IMR-90 (cell line): Measurements from ENCODE around the gene RAD51B. TPM values are rescaled to one million over a fixed set of nuclear protein-coding genes. Genes with fewer than 3 reads are reported as not detected.

Source experiments
- ATAC-seq: fragments of 200-7000 bp; cut with Tn5 transposase; 2 replicates; pipeline ENCODE4 v1.9.1; 2020; ENCODE audit warnings: low read depth, mild to moderate bottlenecking, moderate library complexity
- BruUV-seq: library from RNA; stranded (reverse); fragments of 400-500 nt; replicated peaks from 2 replicates; lab custom pipeline; 2021; lab: Mats Ljungman, UMichigan
- CTCF ChIA-PET: fragments of 300-600 bp; formaldehyde crosslinking; extraction: SDS; loops from one replicate; lab custom pipeline; 2021; ENCODE audit warnings: antibody characterized with exemption; lab: Yijun Ruan, JAX
- POLR2A ChIA-PET: fragments of 300-600 bp; sonication (Branson Sonifier 250); formaldehyde crosslinking; loops from one replicate; lab custom pipeline; 2022; ENCODE audit warnings: antibody characterized with exemption; ENCODE audit not compliant: unreplicated experiment; lab: Charles Lee
- DNase-seq: peaks from one replicate; pipeline ENCODE4 v3.0.0; 2013
- H2AFZ ChIP-seq: replicated peaks from 2 replicates; pipeline ENCODE3; 2013; ENCODE audit warnings: low read length, mild to moderate bottlenecking; ENCODE audit not compliant: poor library complexity
- H2AK5ac ChIP-seq: 2 replicates; pipeline ENCODE4 v1.6.1; 2013; ENCODE audit warnings: low read depth, low read length, inconsistent platforms
- H2AK9ac ChIP-seq: replicated peaks from 2 replicates; pipeline ENCODE3; 2013; ENCODE audit warnings: mild to moderate bottlenecking, low read depth, low read length, moderate library complexity; ENCODE audit not compliant: poor library complexity
- H2BK120ac ChIP-seq: 2 replicates; pipeline ENCODE4 v1.6.1; 2013; ENCODE audit warnings: low read depth, low read length, inconsistent platforms
- H2BK15ac ChIP-seq: 3 replicates; pipeline ENCODE4 v1.6.1; 2013; ENCODE audit warnings: low read depth, low read length, inconsistent platforms
- H2BK20ac ChIP-seq: 2 replicates; pipeline ENCODE4 v1.6.1; 2013; ENCODE audit warnings: low read depth, mild to moderate bottlenecking, inconsistent platforms, low read length, moderate library complexity
- H2BK5ac ChIP-seq: 2 replicates; pipeline ENCODE4 v1.6.1; 2013; ENCODE audit warnings: mild to moderate bottlenecking, low read depth, low read length, inconsistent platforms; ENCODE audit not compliant: poor library complexity, severe bottlenecking
- H3K14ac ChIP-seq: replicated peaks from 2 replicates; pipeline ENCODE4 v1.6.1; 2013; ENCODE audit warnings: low read depth, low read length, inconsistent platforms
- H3K18ac ChIP-seq: 2 replicates; pipeline ENCODE4 v1.6.1; 2013; ENCODE audit warnings: low read depth, low read length, control low read depth
- H3K23ac ChIP-seq: 2 replicates; pipeline ENCODE4 v1.6.1; 2013; ENCODE audit warnings: low read depth, low read length, inconsistent platforms
- H3K27ac ChIP-seq: 2 replicates; pipeline ENCODE4 v1.5.1; 2013; ENCODE audit warnings: mild to moderate bottlenecking, control low read depth, low read length; ENCODE audit not compliant: insufficient read depth
- H3K27me3 ChIP-seq: 2 replicates; pipeline ENCODE4 v1.6.1; 2013; ENCODE audit warnings: low read length; ENCODE audit not compliant: control insufficient read depth, insufficient read depth
- H3K36me3 ChIP-seq: 2 replicates; pipeline ENCODE4 v1.6.1; 2013; ENCODE audit warnings: low read length, mixed read lengths; ENCODE audit not compliant: control insufficient read depth, insufficient read depth
- H3K4ac ChIP-seq: 2 replicates; pipeline ENCODE4 v1.6.1; 2013; ENCODE audit warnings: low read depth, low read length, inconsistent platforms
- H3K4me1 ChIP-seq: 2 replicates; pipeline ENCODE4 v1.6.1; 2013; ENCODE audit warnings: low read length, mixed read lengths; ENCODE audit not compliant: control insufficient read depth, insufficient read depth
- H3K4me2 ChIP-seq: 2 replicates; pipeline ENCODE4 v1.6.1; 2013; ENCODE audit warnings: low read depth, mild to moderate bottlenecking, control low read depth, low read length, moderate library complexity
- H3K4me3 ChIP-seq: 2 replicates; pipeline ENCODE4 v1.5.1; 2013; ENCODE audit warnings: low read depth, mild to moderate bottlenecking, control low read depth, low read length, moderate library complexity; ENCODE audit not compliant: insufficient read depth
- H3K56ac ChIP-seq: 2 replicates; pipeline ENCODE4 v1.6.1; 2013; ENCODE audit warnings: low read length, inconsistent platforms; ENCODE audit not compliant: insufficient read depth; ENCODE audit errors: extremely low read depth
- H3K79me1 ChIP-seq, 2 experiments: 2 replicates each; pipeline ENCODE4 v1.6.1; 2013; ENCODE audit warnings: low read length in 2 of 2, inconsistent platforms in 1 of 2, low read depth in 1 of 2
- H3K9ac ChIP-seq: 2 replicates; pipeline ENCODE4 v1.6.1; 2013; ENCODE audit warnings: low read depth, low read length, control low read depth
- H3K9me1 ChIP-seq: 2 replicates; pipeline ENCODE4 v1.6.1; 2013; ENCODE audit warnings: low read length, inconsistent platforms; ENCODE audit not compliant: insufficient read depth
- H3K9me3 ChIP-seq: 2 replicates; pipeline ENCODE4 v1.6.1; 2013; ENCODE audit warnings: low read length; ENCODE audit not compliant: control insufficient read depth, insufficient read depth
- H4K20me1 ChIP-seq: 2 replicates; pipeline ENCODE4 v1.6.1; 2013; ENCODE audit warnings: low read length, inconsistent platforms; ENCODE audit not compliant: insufficient read depth
- H4K5ac ChIP-seq: 2 replicates; pipeline ENCODE4 v1.6.1; 2013; ENCODE audit warnings: mild to moderate bottlenecking, low read depth, low read length, control low read depth
- H4K8ac ChIP-seq, 2 experiments: 2 replicates each; pipeline ENCODE4 v1.6.1; 2013; ENCODE audit warnings: low read depth in 2 of 2, low read length in 2 of 2, control low read depth in 1 of 2, inconsistent platforms in 1 of 2
- H4K91ac ChIP-seq: 2 replicates; pipeline ENCODE4 v1.6.1; 2013; ENCODE audit warnings: low read depth, low read length, inconsistent platforms; ENCODE audit not compliant: insufficient read depth
- BHLHE40 ChIP-seq: fragments of 150-350 bp; IDR thresholded peaks from 2 replicates; pipeline ENCODE4 v1.6.1; 2016; ENCODE audit warnings: mild to moderate bottlenecking, low read depth, low read length
- CHD1 ChIP-seq: IDR thresholded peaks from 2 replicates; pipeline ENCODE4 v1.6.1; 2012; ENCODE audit warnings: low read depth, low read length, improper control_type of control experiment
- MAFK ChIP-seq: IDR thresholded peaks from 2 replicates; pipeline ENCODE4 v1.6.1; 2012; ENCODE audit warnings: low read depth, low read length, improper control_type of control experiment
- MAZ ChIP-seq: IDR thresholded peaks from 2 replicates; pipeline ENCODE4 v1.6.1; 2012; ENCODE audit warnings: low read depth, mild to moderate bottlenecking, low read length, improper control_type of control experiment, moderate library complexity, borderline replicate concordance
- MXI1 ChIP-seq: IDR thresholded peaks from 2 replicates; pipeline ENCODE4 v1.6.1; 2012; ENCODE audit warnings: low read depth, mild to moderate bottlenecking, low read length, moderate library complexity, borderline replicate concordance
- NFE2L2 ChIP-seq: fragments of 150-350 bp; IDR thresholded peaks from 2 replicates; pipeline ENCODE4 v1.6.1; 2016; ENCODE audit warnings: low read depth, mild to moderate bottlenecking, low read length
- POLR2A ChIP-seq: IDR thresholded peaks from 2 replicates; pipeline ENCODE4 v1.6.1; 2012; ENCODE audit warnings: mild to moderate bottlenecking, low read depth, low read length
- RAD21 ChIP-seq: IDR thresholded peaks from 2 replicates; pipeline ENCODE4 v1.6.1; 2012; ENCODE audit warnings: low read length, improper control_type of control experiment
- RFX5 ChIP-seq: IDR thresholded peaks from 2 replicates; pipeline ENCODE4 v1.8.0; 2012; ENCODE audit warnings: low read depth, mild to moderate bottlenecking, low read length, moderate library complexity
- SMC3 ChIP-seq: fragments of 150-350 bp; IDR thresholded peaks from 2 replicates; pipeline ENCODE4 v1.6.1; 2016; ENCODE audit warnings: low read depth, mild to moderate bottlenecking, antibody characterized with exemption, low read length, moderate library complexity
- USF2 ChIP-seq: fragments of 150-350 bp; IDR thresholded peaks from 2 replicates; pipeline ENCODE4 v1.6.1; 2017; ENCODE audit warnings: mild to moderate bottlenecking, antibody characterized with exemption, low read length, low read depth
- dilution Hi-C: fragments of 300-500 bp; cut with HindIII; formaldehyde crosslinking; loops from one replicate; pipeline ENCODE4 v1.14.3; 2018; ENCODE audit warnings: low sequenced_read_pairs; ENCODE audit not compliant: unreplicated experiment
- in situ Hi-C: fragments of 300-500 bp; cut with MboI; formaldehyde crosslinking; loops from 3 replicates; pipeline ENCODE4 v1.14.3; 2019; ENCODE audit warnings: low sequenced_read_pairs, inconsistent platforms, mixed read lengths
- intact Hi-C: fragments of 100-400 bp; cut with micrococcal nuclease; formaldehyde crosslinking; loops from 2 replicates; pipeline ENCODE4 v1.10.0; 2022
- polyA plus RNA-seq, 3 experiments: library from polyadenylated mRNA; depleted of rRNA; stranded (reverse); fragments of >200 nt; gene quantifications; 2 replicates each; pipeline ENCODE4 v1.2.3, GENCODE V29; 2012; ENCODE audit warnings: low replicate concordance in 1 of 3
- total RNA-seq: library from RNA; depleted of rRNA; stranded (reverse); fragments of >200 nt; gene quantifications from 2 replicates; pipeline ENCODE4 v1.2.3, GENCODE V29; 2012
- TF ChIP-seq, protein P1 (sequence below): conservative IDR thresholded peaks from 2 replicates; pipeline ENCODE4 v1.5.1; 2012; ENCODE audit warnings: mild to moderate bottlenecking, low read depth, low read length, improper control_type of control experiment

Gene RAD51B
- total and polyA plus RNA-seq, 2 of the 4 experiments (the other 2 are of a cell fraction): 5.1 to 18.8 TPM

- Histone ChIP-seq H4K91ac (no peak overlapping the region), H2BK15ac (0 out of 3 replicates have a peak overlapping the region, but pooled peaks have one; percentile 0), H3K9me3 (no peaks in the 10 kb centered on the region), H4K20me1 (no peaks in the 10 kb centered on the region), H2AFZ (no peak overlapping the region), H2AK9ac (no peak overlapping the region), H3K4me3 (no peak overlapping the region), H3K14ac (no peak overlapping the region), H3K9me1 (peaks cover 14% of the 10 kb centered on the region), H2AK5ac (no peak overlapping the region), H3K56ac (no peak overlapping the region), H3K23ac (no peak overlapping the region), H3K18ac (peak overlapping the region; percentile 21; the same call in 1 of the 2 replicates), H3K79me1 (no peaks in the 10 kb centered on the region), H3K27ac (no peak overlapping the region), H2BK120ac (0 out of 2 replicates have a peak overlapping the region, but pooled peaks have one; percentile 68), H4K5ac (no peak overlapping the region), H3K4me2 (no peak overlapping the region), H3K36me3 (no peaks in the 10 kb centered on the region), H3K27me3 (no peaks in the 10 kb centered on the region), H3K4me1 (peaks cover 9% of the 10 kb centered on the region), H3K4ac (no peak overlapping the region), H4K8ac (peak overlapping the region in 1 of 2 experiments; percentile 13; a peak in 1 of 4 replicates), H2BK20ac (peak overlapping the region; percentile 62; the same call in 1 of the 2 replicates), H2BK5ac (peak overlapping the region; percentile 42), H3K9ac (no peak overlapping the region)
- POLR2A ChIA-PET: no interaction called here
- BruUV-seq: no TSS peak
- in situ Hi-C loops (no loop called here), intact Hi-C loops (no loop called here), dilution Hi-C loops (no loop called here)
- DNase-seq (no peak), ATAC-seq (no peak)
- TF ChIP-seq SMC3 (no peak), CHD1 (no peak), MXI1 (no peak), POLR2A (no peak), RAD21 (no peak), BHLHE40 (no peak), MAZ (no peak), NFE2L2 (no peak), RFX5 (no peak), MAFK (no peak), USF2 (no peak)
- TF ChIP-seq, protein P1, sequence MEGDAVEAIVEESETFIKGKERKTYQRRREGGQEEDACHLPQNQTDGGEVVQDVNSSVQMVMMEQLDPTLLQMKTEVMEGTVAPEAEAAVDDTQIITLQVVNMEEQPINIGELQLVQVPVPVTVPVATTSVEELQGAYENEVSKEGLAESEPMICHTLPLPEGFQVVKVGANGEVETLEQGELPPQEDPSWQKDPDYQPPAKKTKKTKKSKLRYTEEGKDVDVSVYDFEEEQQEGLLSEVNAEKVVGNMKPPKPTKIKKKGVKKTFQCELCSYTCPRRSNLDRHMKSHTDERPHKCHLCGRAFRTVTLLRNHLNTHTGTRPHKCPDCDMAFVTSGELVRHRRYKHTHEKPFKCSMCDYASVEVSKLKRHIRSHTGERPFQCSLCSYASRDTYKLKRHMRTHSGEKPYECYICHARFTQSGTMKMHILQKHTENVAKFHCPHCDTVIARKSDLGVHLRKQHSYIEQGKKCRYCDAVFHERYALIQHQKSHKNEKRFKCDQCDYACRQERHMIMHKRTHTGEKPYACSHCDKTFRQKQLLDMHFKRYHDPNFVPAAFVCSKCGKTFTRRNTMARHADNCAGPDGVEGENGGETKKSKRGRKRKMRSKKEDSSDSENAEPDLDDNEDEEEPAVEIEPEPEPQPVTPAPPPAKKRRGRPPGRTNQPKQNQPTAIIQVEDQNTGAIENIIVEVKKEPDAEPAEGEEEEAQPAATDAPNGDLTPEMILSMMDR: no peak
- CTCF ChIA-PET: no interaction called here
These were observed 656.2 kb downstream of the RAD51B start for GRCh38 chr14:68475802-68476201.
